ENCODE results near the gene C5.
"Not testable (repeated sequence)": the region's sequence is repeated elsewhere in the genome, so short reads cannot be mapped to it uniquely, and the experiment has no call there.

Gene C5

GRCh38 chr9:120980951-120981350 is 69.1 kb downstream of the C5 start:
- DNase-seq (ENCODE audit: low read depth in 2 of 2), result no peak

GRCh38 chr9:120979797-120980196 is 70.3 kb downstream of the C5 start:
- DNase-seq (ENCODE audit: low read depth in 2 of 2), result no peak

- no peak for DNase-seq (ENCODE audit: low read depth in 2 of 2)
Measured at GRCh38 chr9:120978987-120979386, 71.1 kb downstream of the C5 start.

GRCh38 chr9:120977321-120977720 is 72.8 kb downstream of the C5 start:
- DNase-seq (ENCODE audit: low read depth in 2 of 2), result no peak

- DNase-seq (ENCODE audit: low read depth in 2 of 2), result no peak
Measured at GRCh38 chr9:120974921-120975320, 75.2 kb downstream of the C5 start.

- DNase-seq (ENCODE audit: low read depth in 2 of 2), result no peak
Measured at GRCh38 chr9:120974181-120974580, 75.9 kb downstream of the C5 start.

- no peak for DNase-seq (ENCODE audit: low read depth in 2 of 2)
Measured at GRCh38 chr9:120971938-120972337, 78.1 kb downstream of the C5 start.

- not testable (repeated sequence) for DNase-seq (ENCODE audit: low read depth in 2 of 2)
Measured at GRCh38 chr9:120971471-120971870, 78.6 kb downstream of the C5 start.

- no peak for DNase-seq (ENCODE audit: low read depth in 2 of 2)
Measured at GRCh38 chr9:120970244-120970643, 79.8 kb downstream of the C5 start.

- DNase-seq (ENCODE audit: low read depth in 2 of 2), result no peak
Measured at GRCh38 chr9:120966013-120966369, 84.1 kb downstream of the C5 start.

GRCh38 chr9:120965344-120966012 is 84.6 kb downstream of the C5 start:
- DNase-seq (ENCODE audit: low read depth in 2 of 2), result no peak

GRCh38 chr9:120961936-120962335 is 88.1 kb downstream of the C5 start:
- no peak for DNase-seq (ENCODE audit: low read depth in 2 of 2)

- no peak for DNase-seq (ENCODE audit: low read depth in 2 of 2)
Measured at GRCh38 chr9:120960001-120960400, 90.1 kb downstream of the C5 start.

- DNase-seq (ENCODE audit: low read depth in 2 of 2), result no peak
Measured at GRCh38 chr9:120956862-120957261, 93.2 kb downstream of the C5 start.

GRCh38 chr9:120951960-120952618 is 98.0 kb downstream of the C5 start:
- DNase-seq (ENCODE audit: low read depth in 2 of 2), result no peak

GRCh38 chr9:120950421-120951388 is 99.4 kb downstream of the C5 start:
- no peak for DNase-seq (ENCODE audit: low read depth in 2 of 2)

- no peak for DNase-seq (ENCODE audit: low read depth in 2 of 2)
Measured at GRCh38 chr9:120949290-120949689, 100.8 kb downstream of the C5 start.

GRCh38 chr9:120948824-120949223 is 101.3 kb downstream of the C5 start:
- no peak for DNase-seq (ENCODE audit: low read depth in 2 of 2)

GRCh38 chr9:120947222-120947621 is 102.9 kb downstream of the C5 start:
- no peak for DNase-seq (ENCODE audit: low read depth in 2 of 2)

- no peak for DNase-seq (ENCODE audit: low read depth in 2 of 2)
Measured at GRCh38 chr9:120946259-120946658, 103.8 kb downstream of the C5 start.

GRCh38 chr9:120944948-120945347 is 105.1 kb downstream of the C5 start:
- no peak for DNase-seq (ENCODE audit: low read depth in 2 of 2)

- DNase-seq (ENCODE audit: low read depth in 2 of 2), result no peak
Measured at GRCh38 chr9:120944434-120944843, 105.6 kb downstream of the C5 start.
